HEK293 (cell line): ENCODE measurements around the gene RGS14.

Experiments used
- CTCF ChIA-PET: fragments of 350-600 bp; formaldehyde crosslinking; extraction: SDS; loops from one replicate; lab custom pipeline; 2021; ENCODE audit warnings: antibody characterized with exemption; lab: Yijun Ruan, JAX
- POLR2A ChIA-PET: fragments of 300-600 bp; formaldehyde crosslinking; extraction: SDS; loops from one replicate; lab custom pipeline; 2020; ENCODE audit warnings: antibody characterized with exemption, inconsistent platforms; lab: Yijun Ruan, JAX
- H3K27ac ChIP-seq: fragments of 200-500 bp; sonication (Bioruptor generic); 2 replicates; pipeline ENCODE4 v1.5.1; 2014; ENCODE audit warnings: low read depth, low read length, control low read depth, inconsistent platforms; ENCODE audit errors: extremely low read depth
- H3K36me3 ChIP-seq, 2 experiments: fragments of 200-500 bp in 1 of 2; sonication (Bioruptor generic) in 1 of 2; 1 replicate in 1 of 2; 2 replicates in 1 of 2; pipeline ENCODE4 v1.5.1; 2014 to 2017; ENCODE audit warnings: inconsistent platforms in 2 of 2, low read length in 2 of 2; ENCODE audit not compliant: control insufficient read depth in 2 of 2, insufficient read depth in 1 of 2
- H3K4me1 ChIP-seq: fragments of 200-500 bp; sonication (Bioruptor generic); 2 replicates; pipeline ENCODE4 v1.5.1; 2014; ENCODE audit warnings: mild to moderate bottlenecking, low read length, inconsistent platforms; ENCODE audit not compliant: control insufficient read depth, insufficient read depth
- H3K4me3 ChIP-seq: 2 replicates; pipeline ENCODE4 v1.5.1; 2011; ENCODE audit warnings: low read depth, mild to moderate bottlenecking, control low read depth, low read length, moderate library complexity
- H3K9me3 ChIP-seq: fragments of 200-500 bp; sonication (Bioruptor generic); 2 replicates; pipeline ENCODE4 v1.5.1; 2014; ENCODE audit warnings: low read depth, low read length, inconsistent platforms; ENCODE audit not compliant: control insufficient read depth, insufficient read depth
- GLIS2 ChIP-seq: fragments of 450-650 bp; formaldehyde crosslinking; IDR thresholded peaks from 2 replicates; pipeline ENCODE4 v1.5.1; 2016; ENCODE audit warnings: missing biosample characterization, missing genetic modification characterization
- HIC1 ChIP-seq: fragments of 450-650 bp; formaldehyde crosslinking; IDR thresholded peaks from 2 replicates; pipeline ENCODE4 v1.5.1; 2016; ENCODE audit warnings: missing biosample characterization, missing genetic modification characterization
- PRDM10 ChIP-seq: fragments of 450-650 bp; formaldehyde crosslinking; IDR thresholded peaks from 2 replicates; pipeline ENCODE4 v1.5.1; 2016; ENCODE audit warnings: missing biosample characterization, missing genetic modification characterization
- TRIM28 ChIP-seq: IDR thresholded peaks from 2 replicates; pipeline ENCODE4 v1.6.1; 2011; ENCODE audit warnings: low read length, control low read depth, borderline replicate concordance
- ZFP69B ChIP-seq: fragments of 450-650 bp; formaldehyde crosslinking; IDR thresholded peaks from 2 replicates; pipeline ENCODE4 v1.5.1; 2016; ENCODE audit warnings: missing biosample characterization, missing genetic modification characterization
- ZNF169 ChIP-seq: fragments of 450-650 bp; formaldehyde crosslinking; IDR thresholded peaks from 2 replicates; pipeline ENCODE4 v1.5.1; 2016; ENCODE audit warnings: missing biosample characterization, missing genetic modification characterization
- ZNF19 ChIP-seq: fragments of 450-650 bp; formaldehyde crosslinking; IDR thresholded peaks from 2 replicates; pipeline ENCODE4; 2016; ENCODE audit warnings: missing biosample characterization, missing genetic modification characterization, low read depth
- ZNF341 ChIP-seq: fragments of 450-650 bp; formaldehyde crosslinking; IDR thresholded peaks from 2 replicates; pipeline ENCODE4; 2016; ENCODE audit warnings: low read depth, missing biosample characterization, missing genetic modification characterization
- ZNF580 ChIP-seq: fragments of 450-650 bp; formaldehyde crosslinking; IDR thresholded peaks from 2 replicates; pipeline ENCODE4 v1.5.1; 2016; ENCODE audit warnings: missing biosample characterization, missing genetic modification characterization
- ZNF692 ChIP-seq: fragments of 450-650 bp; formaldehyde crosslinking; IDR thresholded peaks from 2 replicates; pipeline ENCODE4 v1.5.1; 2016; ENCODE audit warnings: missing biosample characterization, missing genetic modification characterization

RGS14 gene

GRCh38 chr5:177371120-177372033, 13.7 kb downstream of the RGS14 start:
- peaks cover 6% of the 10 kb centered on the region; the same call in 1 of the 2 replicates for H3K4me1 ChIP-seq
- TF ChIP-seq TRIM28 (no peak), ZNF19 (tag by site-specific recombination) (no peak), ZNF341 (tag by site-specific recombination) (0 out of 2 replicates have a peak, but pooled peaks have one; percentile 33), PRDM10 (tag by site-specific recombination) (peak; percentile 85), GLIS2 (peak; percentile 66), ZNF169 (tag by site-specific recombination) (0 out of 2 replicates have a peak, but pooled peaks have one; percentile 19), ZNF692 (tag by site-specific recombination) (peak; percentile 62), ZFP69B (tag by site-specific recombination) (0 out of 2 replicates have a peak, but pooled peaks have one; percentile 34)
- ChIA-PET CTCF (interaction anchor here (0.6 to 6.1 kb wide), 27 partner anchors 8 to 1260 kb away, joined by 3 to 65 read pairs (median 4); partner anchors contain the start of genes GRK6, LMAN2, MXD3 and PFN3), POLR2A (interaction anchor here (0.8 to 2.4 kb wide), 16 partner anchors 8 to 126 kb away, joined by 3 to 26 read pairs (median 4); partner anchors contain the start of genes GRK6, LMAN2, MXD3 and PDLIM7)
- peak overlapping the region; percentile 63 for H3K4me3 ChIP-seq
- peak overlapping the region; percentile 88 for H3K27ac ChIP-seq
- H3K9me3 ChIP-seq, result no peaks in the 10 kb centered on the region
- H3K36me3 ChIP-seq, result peaks cover 0 to 5% of the 10 kb centered on the region in 2 experiments; a peak in 1 of 3 replicates

- TF ChIP-seq HIC1 (tag by site-specific recombination) (peak; percentile 31; the same call in 1 of the 2 replicates), ZNF580 (tag by site-specific recombination) (no peak)
- POLR2A ChIA-PET, result interaction anchor here (0.8 to 2.4 kb wide), 8 partner anchors 7 to 123 kb away, joined by 3 to 26 read pairs (median 8); partner anchors contain the start of genes LMAN2 and MXD3
- H3K4me1 ChIP-seq, result peaks cover 6% of the 10 kb centered on the region; the same call in 1 of the 2 replicates
- no peaks in the 10 kb centered on the region for H3K9me3 ChIP-seq
- no peak overlapping the region for H3K27ac ChIP-seq
- H3K36me3 ChIP-seq, result peaks cover 0 to 5% of the 10 kb centered on the region in 2 experiments; a peak in 1 of 3 replicates
- no peak overlapping the region for H3K4me3 ChIP-seq
- CTCF ChIA-PET, result interaction anchor here (0.6 to 6.1 kb wide), 11 partner anchors 10 to 1259 kb away, joined by 3 to 65 read pairs (median 3); partner anchors contain the start of genes LMAN2, PFN3 and SLC34A1
These were observed 14.5 kb downstream of the RGS14 start for GRCh38 chr5:177372034-177372896.
